ENCODE data around the gene SARDH. TPM values are rescaled to one million over a fixed set of nuclear protein-coding genes. Genes with fewer than 3 reads are reported as not detected.

The SARDH gene
- total and polyA plus RNA-seq, 9 donors, result 2.5 to 10.0 (median 3.3) TPM

- intact Hi-C loops (cut with DNase I), result no loop called here
- Histone ChIP-seq H3K4me3 (no peak overlapping the region), H3K4me1 (ENCODE audit: insufficient read depth) (no peaks in the 10 kb centered on the region), H3K9me3 (no peaks in the 10 kb centered on the region), H3K36me3 (no peaks in the 10 kb centered on the region), H3K27me3 (no peaks in the 10 kb centered on the region), H3K27ac (no peak overlapping the region)
- 64 to 98% (median 72%) methylated on average over 3 of the region's 3 CpGs for WGBS, 3 donors
- DNase-seq, result no peak
- TF ChIP-seq POLR2A (IDR thresholded peaks at IDR 0.05) (no peak), EP300 (IDR thresholded peaks at IDR 0.05) (no peak), CTCF (IDR thresholded peaks at IDR 0.05) (no peak)
Measured at GRCh38 chr9:133694686-133695085, 43.5 kb downstream of the SARDH start.

- no peak overlapping the region for H3K27ac ChIP-seq
- WGBS, 3 donors, result 89 to 94% (median 91%) methylated on average over 31 to 32 of the region's 32 CpGs
- TF ChIP-seq CTCF (IDR thresholded peaks at IDR 0.05) (no peak), POLR2A (IDR thresholded peaks at IDR 0.05) (no peak), EP300 (IDR thresholded peaks at IDR 0.05) (no peak)
Measured at GRCh38 chr9:133693703-133694529, 44.2 kb downstream of the SARDH start.

GRCh38 chr9:133693116-133693515 lies 45.0 kb downstream of the SARDH start:
- Histone ChIP-seq H3K4me1 (ENCODE audit: insufficient read depth) (no peaks in the 10 kb centered on the region), H3K27ac (no peak overlapping the region), H3K36me3 (no peaks in the 10 kb centered on the region), H3K4me3 (no peak overlapping the region), H3K27me3 (no peaks in the 10 kb centered on the region), H3K9me3 (no peaks in the 10 kb centered on the region)
- intact Hi-C loops (cut with DNase I), result no loop called here
- TF ChIP-seq CTCF (IDR thresholded peaks at IDR 0.05) (no peak), EP300 (IDR thresholded peaks at IDR 0.05) (no peak), POLR2A (IDR thresholded peaks at IDR 0.05) (no peak)
- WGBS, 3 donors, result 91 to 95% (median 93%) methylated on average over 10 of the region's 10 CpGs
- no peak for DNase-seq

More at GRCh38 chr9:133693703-133694529, 44.2 kb downstream of the SARDH start:
- DNase-seq, result no peak
- intact Hi-C loops (cut with DNase I), result no loop called here
- H3K27me3 ChIP-seq, result no peaks in the 10 kb centered on the region
- H3K4me1 ChIP-seq (ENCODE audit: insufficient read depth), result no peaks in the 10 kb centered on the region
- no peaks in the 10 kb centered on the region for H3K9me3 ChIP-seq
- H3K36me3 ChIP-seq, result no peaks in the 10 kb centered on the region
- no peak overlapping the region for H3K4me3 ChIP-seq

GRCh38 chr9:133692364-133692985 lies 45.7 kb downstream of the SARDH start:
- Histone ChIP-seq H3K4me1 (ENCODE audit: insufficient read depth) (no peaks in the 10 kb centered on the region), H3K4me3 (no peak overlapping the region), H3K36me3 (no peaks in the 10 kb centered on the region), H3K9me3 (no peaks in the 10 kb centered on the region), H3K27me3 (no peaks in the 10 kb centered on the region), H3K27ac (no peak overlapping the region)
- DNase-seq, result no peak
- WGBS, 3 donors, result 89 to 94% (median 93%) methylated on average over 25 of the region's 25 CpGs
- no peak for TF ChIP-seq CTCF (IDR thresholded peaks at IDR 0.05)
- no peak for TF ChIP-seq POLR2A (IDR thresholded peaks at IDR 0.05)
- TF ChIP-seq EP300 (IDR thresholded peaks at IDR 0.05), result no peak
- intact Hi-C loops (cut with DNase I), result no loop called here
